ENCODE data around the gene EPB41L4A. TPM values are rescaled to one million over a fixed set of nuclear protein-coding genes. Genes with fewer than 3 reads are reported as not detected.

EPB41L4A gene
- total RNA-seq, 2 donors from 2014 or later, result 7.7 to 9.9 TPM

GRCh38 chr5:112374356-112374755 lies 44.7 kb downstream of the EPB41L4A start:
- no peaks in the 10 kb centered on the region for H3K9me3 Mint-ChIP-seq
- Histone ChIP-seq H3K36me3 (ENCODE audit: control insufficient read depth, insufficient read depth, low read length) (no peaks in the 10 kb centered on the region), H3K4me1 (ENCODE audit: control insufficient read depth, insufficient read depth, low read length) (no peaks in the 10 kb centered on the region), H3K4me3 (ENCODE audit: low read length) (no peak overlapping the region), H3K9me3 (ENCODE audit: control insufficient read depth, low read length) (no peaks in the 10 kb centered on the region), H3K27ac (ENCODE audit: low read depth, low read length) (no peak overlapping the region), H3K9ac (ENCODE audit: extremely low read depth, low read length, poor library complexity, severe bottlenecking) (no peak overlapping the region), H3K27me3 (ENCODE audit: control insufficient read depth, insufficient read depth, low read length, poor library complexity, severe bottlenecking) (peaks cover under 1% of the 10 kb centered on the region)
- H3K36me3 Mint-ChIP-seq (ENCODE audit: low read depth), result no peaks in the 10 kb centered on the region
- TF ChIP-seq CTCF (conservative IDR thresholded peaks at IDR 0.05), result no peak
- peaks cover under 1% of the 10 kb centered on the region for H3K4me1 Mint-ChIP-seq
- 97% methylated on average over 5 of the region's 5 CpGs; no CpG with 5 or more reads in 1 of the 2 experiments for WGBS, 2 experiments (ENCODE audit: insufficient coverage in 1 of 2, insufficient read length in 1 of 2)
- H3K4me3 Mint-ChIP-seq, result no peak overlapping the region
- H3K27ac Mint-ChIP-seq, result no peak overlapping the region
- H3K27me3 Mint-ChIP-seq (ENCODE audit: insufficient read depth), result peaks cover 55% of the 10 kb centered on the region
- DNase-seq, result no peak

- H3K36me3 Mint-ChIP-seq (ENCODE audit: low read depth), result no peaks in the 10 kb centered on the region
- H3K9me3 Mint-ChIP-seq, result no peaks in the 10 kb centered on the region
- Histone ChIP-seq H3K36me3 (ENCODE audit: control insufficient read depth, insufficient read depth, low read length) (no peaks in the 10 kb centered on the region), H3K9me3 (ENCODE audit: control insufficient read depth, low read length) (no peaks in the 10 kb centered on the region), H3K27me3 (ENCODE audit: control insufficient read depth, insufficient read depth, low read length, poor library complexity, severe bottlenecking) (peaks cover 5% of the 10 kb centered on the region), H3K4me1 (ENCODE audit: control insufficient read depth, insufficient read depth, low read length) (no peaks in the 10 kb centered on the region), H3K27ac (ENCODE audit: low read depth, low read length) (no peak overlapping the region), H3K4me3 (ENCODE audit: low read length) (no peak overlapping the region), H3K9ac (ENCODE audit: extremely low read depth, low read length, poor library complexity, severe bottlenecking) (no peak overlapping the region)
- DNase-seq, result no peak
- H3K27me3 Mint-ChIP-seq (ENCODE audit: insufficient read depth), result peaks cover 55% of the 10 kb centered on the region
- 90 to 92% methylated on average over 2 of the region's 2 CpGs for WGBS, 2 experiments (ENCODE audit: insufficient coverage in 1 of 2, insufficient read length in 1 of 2)
- no peak for TF ChIP-seq CTCF (conservative IDR thresholded peaks at IDR 0.05)
- no peak overlapping the region for H3K4me3 Mint-ChIP-seq
- H3K27ac Mint-ChIP-seq, result no peak overlapping the region
- no peaks in the 10 kb centered on the region for H3K4me1 Mint-ChIP-seq
These were observed 45.2 kb downstream of the EPB41L4A start for GRCh38 chr5:112373885-112374284.

GRCh38 chr5:112372543-112372942 lies 46.5 kb downstream of the EPB41L4A start:
- no peaks in the 10 kb centered on the region for H3K4me1 ChIP-seq (ENCODE audit: control insufficient read depth, insufficient read depth, low read length)

More at GRCh38 chr5:112372543-112372942, 46.5 kb downstream of the EPB41L4A start:
- H3K27ac ChIP-seq (ENCODE audit: low read depth, low read length), result no peak overlapping the region
- TF ChIP-seq CTCF (conservative IDR thresholded peaks at IDR 0.05), result peak; percentile 62
- H3K9ac ChIP-seq (ENCODE audit: extremely low read depth, low read length, poor library complexity, severe bottlenecking), result no peak overlapping the region
- H3K36me3 ChIP-seq (ENCODE audit: control insufficient read depth, insufficient read depth, low read length), result no peaks in the 10 kb centered on the region
- no peaks in the 10 kb centered on the region for H3K9me3 ChIP-seq (ENCODE audit: control insufficient read depth, low read length)
- Mint-ChIP-seq H3K36me3 (ENCODE audit: low read depth) (no peaks in the 10 kb centered on the region), H3K27me3 (ENCODE audit: insufficient read depth) (peaks cover 45% of the 10 kb centered on the region), H3K4me1 (no peaks in the 10 kb centered on the region), H3K4me3 (no peak overlapping the region), H3K27ac (no peak overlapping the region), H3K9me3 (no peaks in the 10 kb centered on the region)
- H3K4me3 ChIP-seq (ENCODE audit: low read length), result no peak overlapping the region
- no peak for DNase-seq
- peaks cover 9% of the 10 kb centered on the region for H3K27me3 ChIP-seq (ENCODE audit: control insufficient read depth, insufficient read depth, low read length, poor library complexity, severe bottlenecking)

All from endodermal cell (in vitro differentiated cells).